B cell (primary cell): Measurements from ENCODE around the gene USP17L22.
"Not testable (repeated sequence)": the region's sequence is repeated elsewhere in the genome, so short reads cannot be mapped to it uniquely, and the experiment has no call there.

Source experiments
- EZH2 ChIP-seq: IDR thresholded peaks from 2 replicates; pipeline ENCODE4 v1.6.1; 2012; ENCODE audit warnings: borderline replicate concordance, low read depth, mild to moderate bottlenecking, moderate library complexity, low read length; ENCODE audit not compliant: insufficient read depth, poor library complexity, severe bottlenecking
- TF ChIP-seq, protein P1 (sequence below): fragments of 200-600 bp; IDR thresholded peaks from one replicate; pipeline ENCODE4 v1.8.0; 2022; ENCODE audit warnings: antibody characterized with exemption, mild to moderate bottlenecking

GRCh38 chr4:9224596-9224995 lies 42.8 kb upstream of the USP17L22 start, which contains the start of gene USP17L13:
- TF ChIP-seq, protein P1, sequence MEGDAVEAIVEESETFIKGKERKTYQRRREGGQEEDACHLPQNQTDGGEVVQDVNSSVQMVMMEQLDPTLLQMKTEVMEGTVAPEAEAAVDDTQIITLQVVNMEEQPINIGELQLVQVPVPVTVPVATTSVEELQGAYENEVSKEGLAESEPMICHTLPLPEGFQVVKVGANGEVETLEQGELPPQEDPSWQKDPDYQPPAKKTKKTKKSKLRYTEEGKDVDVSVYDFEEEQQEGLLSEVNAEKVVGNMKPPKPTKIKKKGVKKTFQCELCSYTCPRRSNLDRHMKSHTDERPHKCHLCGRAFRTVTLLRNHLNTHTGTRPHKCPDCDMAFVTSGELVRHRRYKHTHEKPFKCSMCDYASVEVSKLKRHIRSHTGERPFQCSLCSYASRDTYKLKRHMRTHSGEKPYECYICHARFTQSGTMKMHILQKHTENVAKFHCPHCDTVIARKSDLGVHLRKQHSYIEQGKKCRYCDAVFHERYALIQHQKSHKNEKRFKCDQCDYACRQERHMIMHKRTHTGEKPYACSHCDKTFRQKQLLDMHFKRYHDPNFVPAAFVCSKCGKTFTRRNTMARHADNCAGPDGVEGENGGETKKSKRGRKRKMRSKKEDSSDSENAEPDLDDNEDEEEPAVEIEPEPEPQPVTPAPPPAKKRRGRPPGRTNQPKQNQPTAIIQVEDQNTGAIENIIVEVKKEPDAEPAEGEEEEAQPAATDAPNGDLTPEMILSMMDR, result not testable (repeated sequence)
- not testable (repeated sequence) for TF ChIP-seq EZH2
